GM21423 (cell line): ENCODE results near the gene MT1M.
"Not testable (repeated sequence)": the region's sequence is repeated elsewhere in the genome, so short reads cannot be mapped to it uniquely, and the experiment has no call there.

Source experiments
- ATAC-seq: cut with Tn5 transposase; IDR thresholded peaks from one replicate; pipeline ENCODE4 v1.9.1; 2021; ENCODE audit warnings: mild to moderate bottlenecking, moderate library complexity; ENCODE audit not compliant: unreplicated experiment

MT1M gene

DNA sequence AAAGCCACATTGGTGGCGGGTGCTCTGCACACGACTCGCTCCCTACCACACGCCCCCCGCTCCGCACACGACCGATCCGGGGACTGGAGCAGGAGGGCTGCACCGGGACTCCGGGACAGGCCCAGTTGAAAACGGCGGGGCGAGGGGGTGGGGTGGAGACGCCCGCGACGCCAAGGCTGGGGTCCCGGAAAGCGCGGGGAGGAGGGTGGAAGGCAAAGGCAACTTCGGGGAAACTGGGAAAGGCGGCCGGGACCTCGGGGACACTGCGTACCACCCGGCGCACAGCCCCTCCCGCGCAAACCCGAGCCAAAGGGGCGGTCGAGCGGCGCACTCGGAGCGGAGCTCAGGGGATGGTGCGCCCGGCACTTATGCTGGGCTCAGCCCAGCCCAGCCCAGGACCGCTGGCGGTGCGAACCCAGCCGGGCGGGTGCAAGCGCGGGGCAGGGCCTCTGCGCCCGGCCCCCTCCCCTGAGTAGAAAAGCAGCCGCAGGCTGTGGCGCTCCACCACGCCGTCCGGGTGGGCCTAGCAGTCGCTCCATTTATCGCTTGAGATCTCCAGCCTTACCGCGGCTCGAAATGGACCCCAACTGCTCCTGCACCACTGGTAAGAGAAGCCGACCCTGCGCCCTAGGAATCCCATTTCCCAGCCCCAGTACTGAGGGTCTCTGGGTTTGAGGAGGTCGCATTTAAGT is at the start of gene MT1M:
MT1M (plus strand) TSS at position 504 of the 692 bp plus-strand sequence; CDS start at position 577, 73 bp downstream.
- no peak for ATAC-seq

DNA sequence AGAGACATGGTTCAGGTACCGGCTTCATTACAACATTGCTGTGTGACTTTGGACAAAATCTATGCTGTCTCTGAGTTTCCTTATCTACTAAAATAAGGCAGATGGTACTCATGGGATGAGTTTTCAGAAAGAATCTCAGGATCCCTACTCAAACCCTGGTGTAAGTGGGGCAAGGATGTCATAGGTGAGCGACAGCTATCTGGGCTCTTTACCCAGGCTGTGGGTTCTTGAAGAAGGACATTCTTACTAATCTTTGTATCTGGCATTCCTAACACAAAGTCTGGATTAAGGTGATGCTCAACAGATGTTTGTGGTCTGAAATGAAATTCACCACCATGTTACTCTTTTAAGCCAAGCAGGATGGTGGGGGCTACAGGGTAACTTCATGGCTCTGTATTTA is 49.5 kb upstream of the MT1M start:
- not testable (repeated sequence) for ATAC-seq

GRCh38 chr16:56583351-56584168 is 48.9 kb upstream of the MT1M start:
- ATAC-seq, result no peak

GRCh38 chr16:56584276-56584675 is 48.2 kb upstream of the MT1M start:
- no peak for ATAC-seq

GRCh38 chr16:56588781-56589140 is 43.7 kb upstream of the MT1M start:
- no peak for ATAC-seq

DNA sequence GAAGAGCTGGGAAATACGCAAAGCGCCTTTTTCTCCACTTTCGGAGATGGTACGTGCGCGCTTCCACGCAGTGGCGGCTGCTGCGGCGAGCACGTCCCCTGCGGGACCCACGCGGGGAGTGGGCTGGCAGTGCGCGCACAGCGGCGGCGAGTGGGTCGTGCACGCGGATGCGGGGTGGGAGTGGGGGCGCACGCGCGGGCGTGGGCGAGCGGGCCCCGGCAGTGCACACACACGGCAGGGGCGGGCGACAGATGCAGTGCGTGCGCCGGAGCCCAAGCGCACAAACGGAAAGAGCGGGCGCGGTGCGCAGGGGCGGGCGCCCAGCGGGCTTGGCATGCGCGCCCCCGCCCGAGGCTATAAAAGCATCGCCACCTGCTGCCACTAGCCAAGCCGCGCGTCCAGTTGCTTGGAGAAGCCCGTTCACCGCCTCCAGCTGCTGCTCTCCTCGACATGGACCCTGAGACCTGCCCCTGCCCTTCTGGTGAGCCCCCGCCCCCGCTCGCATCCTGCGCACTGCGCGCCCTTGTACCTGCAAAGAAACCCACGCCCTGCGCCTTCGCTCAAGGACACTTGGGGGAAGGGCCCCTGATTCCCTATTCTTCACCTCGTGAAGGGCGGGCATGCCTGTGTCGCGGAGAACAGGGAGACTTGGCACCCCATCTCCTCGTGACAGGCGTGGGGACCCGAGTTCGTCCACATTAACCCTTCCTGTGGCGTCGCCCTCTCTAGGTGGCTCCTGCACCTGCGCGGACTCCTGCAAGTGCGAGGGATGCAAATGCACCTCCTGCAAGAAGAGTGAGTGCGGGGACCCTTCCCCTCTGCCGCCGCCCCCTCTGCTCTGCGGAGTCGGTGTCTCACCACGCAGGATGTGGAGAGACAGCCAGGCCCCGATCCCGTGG is 43.1 kb upstream of the MT1M start, which contains the start of gene MT3:
MT3 (plus strand) TSS at position 388 of the 899 bp plus-strand sequence; CDS start at position 451, 63 bp downstream.
- no peak for ATAC-seq

GRCh38 chr16:56591377-56592060 is 40.9 kb upstream of the MT1M start:
- ATAC-seq, result no peak

GRCh38 chr16:56593573-56594291 is 38.7 kb upstream of the MT1M start:
- ATAC-seq, result no peak

DNA sequence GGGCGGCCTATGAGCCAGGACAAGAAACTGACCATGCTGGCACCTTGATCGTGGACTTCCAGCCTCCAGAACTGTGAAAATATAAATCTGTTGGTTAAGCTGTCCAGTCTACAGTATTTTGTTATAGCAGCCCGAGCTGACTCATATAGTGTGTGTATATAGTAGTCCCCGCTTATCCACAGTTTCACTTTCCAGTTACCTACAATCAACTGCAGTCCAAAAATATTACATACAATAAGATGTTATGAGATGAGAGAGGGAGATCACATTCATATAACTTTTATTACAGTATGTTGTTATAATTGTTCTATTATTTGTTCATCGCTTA is 38.2 kb upstream of the MT1M start:
- ATAC-seq, result no peak

- no peak for ATAC-seq
Measured at GRCh38 chr16:56600398-56600999, 32.0 kb upstream of the MT1M start.

- ATAC-seq, result no peak
Measured at GRCh38 chr16:56601325-56601724, 31.1 kb upstream of the MT1M start.

DNA sequence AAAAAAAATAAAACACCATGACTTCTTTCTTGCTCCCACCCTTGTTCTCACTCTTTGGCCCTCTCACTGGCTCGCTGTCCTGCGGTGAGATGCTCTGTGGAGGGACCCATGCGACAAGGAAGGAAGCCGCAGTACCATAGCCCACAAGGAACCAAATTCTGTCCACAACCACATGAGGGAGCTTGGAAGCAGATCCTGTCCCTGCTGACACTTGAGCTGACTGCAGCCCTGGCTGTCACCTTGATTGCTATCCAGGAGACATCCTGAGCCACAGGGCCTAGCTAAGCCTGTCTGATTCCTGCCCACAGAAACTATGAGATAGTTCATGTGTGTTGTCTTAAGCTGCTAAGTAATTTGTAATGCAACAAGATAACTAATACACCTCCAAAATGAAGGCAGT is 28.9 kb upstream of the MT1M start:
- no peak for ATAC-seq

DNA sequence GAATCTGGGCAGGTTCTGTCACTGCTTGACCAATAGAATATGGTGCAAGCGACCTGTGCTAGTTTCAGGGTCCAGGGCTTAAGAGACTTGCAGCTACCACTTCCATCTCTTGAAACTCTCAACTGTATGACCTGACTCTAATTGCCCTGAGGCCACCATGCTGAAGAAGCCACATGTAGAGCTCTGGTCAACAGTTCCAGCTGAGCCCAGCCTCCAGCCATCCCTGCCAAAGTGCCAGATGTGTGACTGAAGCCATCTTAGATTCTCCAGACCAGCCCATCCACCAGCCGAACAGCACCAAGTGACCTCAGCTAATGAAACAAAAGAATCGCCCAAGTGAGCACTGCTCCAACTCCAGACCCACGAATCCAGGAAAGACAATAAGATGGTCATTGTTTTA is 27.5 kb upstream of the MT1M start:
- no peak for ATAC-seq

DNA sequence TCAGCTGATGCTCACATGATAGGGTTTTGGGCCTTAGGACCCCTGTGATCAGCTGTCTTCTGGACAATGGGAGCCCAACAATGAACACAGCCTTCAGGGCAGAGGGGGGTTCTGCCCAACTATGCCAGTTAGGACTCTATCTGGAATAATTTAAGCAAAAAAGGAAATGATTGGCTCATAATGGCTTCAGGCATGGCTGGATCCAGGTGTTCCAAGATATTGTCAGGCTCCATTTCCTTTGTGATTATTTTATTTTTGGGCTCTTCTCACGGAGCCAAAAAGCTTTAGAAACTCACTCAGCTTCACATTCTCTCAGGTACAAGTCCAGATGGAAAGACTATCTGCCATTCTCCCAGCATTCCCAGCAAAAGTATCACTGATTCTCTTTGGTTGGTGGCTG is 27.0 kb upstream of the MT1M start:
- no peak for ATAC-seq

DNA sequence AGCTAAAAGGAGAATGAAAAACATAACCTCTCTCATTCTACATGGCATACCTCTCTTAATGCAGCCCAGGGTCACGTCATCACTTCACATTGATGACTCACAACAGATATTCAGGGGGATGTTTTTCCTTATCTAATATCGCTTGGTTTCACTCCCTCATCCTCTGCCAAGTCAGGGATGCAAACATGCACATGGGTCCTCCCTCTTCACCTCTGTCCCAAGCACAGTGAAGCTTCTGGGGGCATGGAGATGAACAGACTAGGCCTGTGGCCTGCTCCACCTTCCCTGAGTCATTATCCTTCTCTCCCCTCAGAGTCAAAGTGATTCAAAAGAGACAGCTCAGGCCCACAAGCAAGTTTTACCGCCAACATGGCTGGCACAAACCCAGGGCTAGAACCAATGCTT is 26.4 kb upstream of the MT1M start:
- ATAC-seq, result no peak

DNA sequence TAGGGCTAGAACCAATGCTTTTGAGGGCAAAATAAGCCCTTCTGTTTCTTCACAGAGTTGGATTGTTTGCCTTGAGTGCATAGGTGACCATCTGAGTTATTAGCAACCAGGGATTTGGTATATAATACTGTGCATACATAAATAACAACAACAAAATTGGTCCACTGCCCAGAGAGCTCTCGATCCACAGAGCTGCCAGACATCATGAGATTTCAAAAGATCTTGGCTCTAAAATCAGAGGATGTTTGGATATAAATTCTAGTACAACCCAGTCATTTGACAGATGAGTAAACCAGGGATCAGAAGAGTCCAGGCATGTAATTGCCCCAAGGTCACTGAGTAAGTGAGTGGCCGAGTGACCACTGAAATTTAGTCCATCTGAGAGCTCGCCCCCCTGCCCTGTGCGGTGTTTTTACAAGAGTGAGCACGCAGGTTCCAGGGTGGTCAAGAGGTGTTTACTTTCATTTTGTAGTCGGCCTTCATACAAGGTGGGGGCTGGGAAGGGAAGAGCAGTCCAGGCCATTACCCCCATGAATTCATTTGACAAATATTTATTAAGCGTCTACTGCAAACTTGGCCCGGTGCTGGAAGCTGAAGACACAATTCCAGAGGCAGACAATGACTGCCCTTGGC is 25.9 kb upstream of the MT1M start:
- no peak for ATAC-seq

DNA sequence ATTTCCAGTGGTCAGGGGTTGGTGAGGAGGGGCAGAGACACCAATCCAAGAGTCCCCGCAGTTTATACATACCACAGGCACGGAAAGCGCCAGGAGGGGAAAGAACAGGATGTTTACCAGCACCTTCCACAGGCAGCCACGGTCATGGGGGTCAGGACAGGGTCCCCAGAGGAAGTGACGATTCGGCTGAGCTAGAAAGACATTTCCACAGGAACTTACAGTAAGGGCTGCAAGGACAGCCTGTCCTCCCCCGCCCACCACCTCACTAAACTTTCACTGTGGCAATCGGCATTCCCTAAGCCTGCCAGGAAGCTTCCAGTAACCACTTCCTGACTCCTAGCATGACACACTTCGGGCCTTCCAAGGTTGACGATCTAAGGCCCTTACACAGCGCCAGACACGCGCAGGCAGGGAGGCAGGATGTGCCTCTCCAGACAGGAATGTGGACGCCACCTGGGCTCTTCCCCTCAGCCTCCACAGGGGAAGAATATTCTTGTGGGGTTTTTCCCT is 25.3 kb upstream of the MT1M start:
- ATAC-seq, result no peak

DNA sequence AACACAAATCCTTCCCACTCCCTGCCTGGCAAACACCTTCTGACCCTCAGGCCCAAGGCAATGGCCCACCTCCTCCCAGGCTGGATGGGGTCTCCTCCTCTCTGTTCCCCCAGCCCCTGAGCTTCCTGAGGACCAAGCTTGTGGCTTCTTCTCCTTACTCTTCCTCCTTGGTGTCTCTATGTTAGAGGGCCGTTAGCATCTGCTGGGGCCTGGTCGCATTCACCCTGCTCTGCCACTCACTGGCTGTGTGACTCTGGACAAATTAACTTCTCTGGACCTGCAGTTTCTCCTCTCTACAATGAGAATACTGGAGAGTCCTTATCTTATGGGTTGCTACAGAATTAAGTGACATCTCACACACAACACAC is 24.8 kb upstream of the MT1M start:
- ATAC-seq, result no peak
